K562 (cell line): ENCODE results near the gene NFKBIB. TPM values are rescaled to one million over a fixed set of nuclear protein-coding genes. Genes with fewer than 3 reads are reported as not detected.

Experiments used
- CAMTA2 ChIP-seq: fragments of 250-450 bp; sonication (Bioruptor Pico); conservative IDR thresholded peaks from 2 replicates; pipeline ENCODE4 v1.5.1; 2022
- JUN ChIP-seq, 2 experiments: sonication (generic) in 1 of 2; formaldehyde crosslinking in 1 of 2; IDR thresholded peaks; 2 replicates each; pipeline versions ENCODE4 v1.6.1 to v1.8.0; 2012 to 2022; ENCODE audit warnings: borderline replicate concordance in 2 of 2, mild to moderate bottlenecking in 2 of 2, improper control_type of control experiment in 1 of 2, low read depth in 1 of 2, low read length in 1 of 2, missing genetic modification reagents in 1 of 2
- MAZ ChIP-seq, 2 experiments: fragments of 450-650 bp in 1 of 2; sonication (generic) in 1 of 2; formaldehyde crosslinking; IDR thresholded peaks in 1 of 2; conservative IDR thresholded peaks in 1 of 2; 2 replicates each; pipeline versions ENCODE4 v1.4.0 to v1.5.0; 2020; ENCODE audit warnings: mild to moderate bottlenecking in 1 of 2, missing genetic modification reagents in 1 of 2
- NCOA4 ChIP-seq: fragments of 450-650 bp; IDR thresholded peaks from 2 replicates; pipeline ENCODE4 v1.6.1; 2018; ENCODE audit warnings: mild to moderate bottlenecking; ENCODE audit not compliant: partially characterized antibody
- NFIC ChIP-seq: fragments of 450-650 bp; IDR thresholded peaks from 2 replicates; pipeline ENCODE4 v1.6.1; 2017; ENCODE audit warnings: mild to moderate bottlenecking, inconsistent platforms
- RBBP5 ChIP-seq: fragments of 200-600 bp; sonication (generic); IDR thresholded peaks from 2 replicates; pipeline ENCODE4 v1.6.1; 2012; ENCODE audit warnings: borderline replicate concordance, mild to moderate bottlenecking, low read length, control low read depth, inconsistent platforms; ENCODE audit not compliant: insufficient read depth, poor library complexity, severe bottlenecking
- SAP30 ChIP-seq: fragments of 200-600 bp; sonication (generic); IDR thresholded peaks from 2 replicates; pipeline ENCODE4 v1.6.1; 2012; ENCODE audit warnings: borderline replicate concordance, low read depth, mild to moderate bottlenecking, moderate library complexity, low read length, control low read depth, inconsistent platforms; ENCODE audit not compliant: insufficient read depth, poor library complexity, severe bottlenecking
- TAF1 ChIP-seq: IDR thresholded peaks from 2 replicates; pipeline ENCODE4 v1.6.1; 2011; ENCODE audit warnings: mild to moderate bottlenecking, low read length, moderate library complexity; ENCODE audit not compliant: insufficient read depth, control insufficient read depth, severe bottlenecking; ENCODE audit errors: extremely low read depth
- ZFPM2 ChIP-seq: fragments of 250-450 bp; sonication (Bioruptor Pico); IDR thresholded peaks from 2 replicates; pipeline ENCODE4 v1.5.1; 2022; ENCODE audit warnings: mild to moderate bottlenecking
- ZNF263 ChIP-seq: sonication (generic); formaldehyde crosslinking; IDR thresholded peaks from 2 replicates; pipeline ENCODE4 v1.8.0; 2022; ENCODE audit warnings: mild to moderate bottlenecking, missing genetic modification reagents, borderline replicate concordance
- polyA plus RNA-seq, 8 experiments: library from polyadenylated mRNA; depleted of rRNA in 4 of 8; stranded (reverse) in 5 of 8; unstranded in 3 of 8; fragments of >200 nt; fragmentation: Nextera tagmentation in 2 of 8; fragmentation: Illumina TruSeq in 1 of 8; extraction: Ambion mirVana in 2 of 8; extraction: Trizol in 1 of 8; gene quantifications; 2 replicates each; pipeline versions ENCODE4 v1.2.1 to v1.2.3, GENCODE V29; 2011 to 2014; ENCODE audit warnings: inconsistent platforms in 1 of 8, missing spikeins in 1 of 8
- total RNA-seq, 7 experiments: library from RNA; depleted of rRNA in 6 of 7; stranded (reverse); fragments of >200 nt in 6 of 7; fragmentation: Illumina TruSeq in 2 of 7; extraction: Trizol in 2 of 7; gene quantifications; 2 replicates each; pipeline versions ENCODE4 v1.2.1 to v1.2.3, GENCODE V29; 2011 to 2021; ENCODE audit warnings: low replicate concordance in 1 of 7
- TF ChIP-seq, protein P1 (sequence below): fragments of 250-450 bp; sonication (Bioruptor Pico); IDR thresholded peaks from 2 replicates; pipeline ENCODE4 v1.4.0; 2020; ENCODE audit warnings: mild to moderate bottlenecking
- TF ChIP-seq, protein P2 (sequence below): fragments of 450-650 bp; IDR thresholded peaks from 2 replicates; pipeline ENCODE4 v1.6.1; 2018; ENCODE audit not compliant: partially characterized antibody
- TF ChIP-seq, protein P3 (sequence below), 2 experiments: fragments of 450-650 bp; conservative IDR thresholded peaks; 2 replicates each; pipeline ENCODE4 v1.6.1; 2017; ENCODE audit warnings: mild to moderate bottlenecking in 2 of 2, moderate library complexity in 2 of 2
- TF ChIP-seq, protein P4 (sequence below): fragments of 450-650 bp; IDR thresholded peaks from 2 replicates; pipeline ENCODE4 v1.6.1; 2014; ENCODE audit warnings: low read depth, mild to moderate bottlenecking, moderate library complexity, borderline replicate concordance

The NFKBIB gene
- total and polyA plus RNA-seq, 9 of the 15 experiments (the other 6 are each of a cell fraction or from before 2014, with no cell fraction given), result 1.5 to 44.9 (median 10.4) TPM

DNA sequence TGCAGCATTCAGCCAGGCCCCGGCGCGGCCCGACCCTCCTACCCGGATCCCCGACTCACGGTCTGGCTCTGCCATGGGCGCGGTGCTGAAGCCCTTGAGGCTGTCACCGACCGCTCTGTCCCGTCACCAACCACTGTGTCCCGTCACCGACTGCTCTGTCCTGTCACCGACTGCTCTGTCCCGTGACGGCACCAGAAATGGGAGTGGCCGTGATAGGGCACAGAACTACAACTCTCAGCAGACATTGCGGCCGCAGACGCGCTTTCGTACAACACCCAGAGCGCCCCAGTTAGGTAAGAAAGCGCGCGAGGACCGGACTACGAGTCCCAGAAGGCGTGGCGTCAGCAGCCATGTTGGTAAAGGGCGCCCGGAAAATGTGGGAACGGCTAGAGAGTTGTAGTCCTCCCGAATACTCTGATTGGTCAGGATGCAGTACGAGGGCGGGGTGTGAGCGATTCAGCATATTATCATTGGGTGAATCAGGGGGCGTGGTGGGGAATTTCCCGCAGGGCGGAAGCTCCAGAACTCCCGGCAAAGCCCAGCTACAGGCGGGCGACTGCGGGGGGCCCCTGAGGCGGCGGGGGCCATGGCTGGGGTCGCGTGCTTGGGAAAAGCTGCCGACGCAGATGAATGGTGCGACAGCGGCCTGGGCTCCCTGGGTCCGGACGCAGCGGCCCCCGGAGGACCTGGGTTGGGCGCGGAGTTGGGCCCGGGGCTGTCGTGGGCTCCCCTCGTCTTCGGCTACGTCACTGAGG, at the start of gene NFKBIB, which contains the start of gene SIRT2 (continued):
- TF ChIP-seq SAP30, result peak; percentile 92
- TF ChIP-seq, protein P1, sequence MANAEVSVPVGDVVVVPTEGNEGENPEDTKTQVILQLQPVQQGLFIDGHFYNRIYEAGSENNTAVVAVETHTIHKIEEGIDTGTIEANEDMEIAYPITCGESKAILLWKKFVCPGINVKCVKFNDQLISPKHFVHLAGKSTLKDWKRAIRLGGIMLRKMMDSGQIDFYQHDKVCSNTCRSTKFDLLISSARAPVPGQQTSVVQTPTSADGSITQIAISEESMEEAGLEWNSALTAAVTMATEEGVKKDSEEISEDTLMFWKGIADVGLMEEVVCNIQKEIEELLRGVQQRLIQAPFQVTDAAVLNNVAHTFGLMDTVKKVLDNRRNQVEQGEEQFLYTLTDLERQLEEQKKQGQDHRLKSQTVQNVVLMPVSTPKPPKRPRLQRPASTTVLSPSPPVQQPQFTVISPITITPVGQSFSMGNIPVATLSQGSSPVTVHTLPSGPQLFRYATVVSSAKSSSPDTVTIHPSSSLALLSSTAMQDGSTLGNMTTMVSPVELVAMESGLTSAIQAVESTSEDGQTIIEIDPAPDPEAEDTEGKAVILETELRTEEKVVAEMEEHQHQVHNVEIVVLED (CRISPR knock-in tag), result peak; percentile 93
- peak; percentile 83; the same call in 1 of the 2 replicates for TF ChIP-seq ZNF263 (CRISPR knock-in tag)
- TF ChIP-seq NCOA4, result no peak
- TF ChIP-seq, protein P2, sequence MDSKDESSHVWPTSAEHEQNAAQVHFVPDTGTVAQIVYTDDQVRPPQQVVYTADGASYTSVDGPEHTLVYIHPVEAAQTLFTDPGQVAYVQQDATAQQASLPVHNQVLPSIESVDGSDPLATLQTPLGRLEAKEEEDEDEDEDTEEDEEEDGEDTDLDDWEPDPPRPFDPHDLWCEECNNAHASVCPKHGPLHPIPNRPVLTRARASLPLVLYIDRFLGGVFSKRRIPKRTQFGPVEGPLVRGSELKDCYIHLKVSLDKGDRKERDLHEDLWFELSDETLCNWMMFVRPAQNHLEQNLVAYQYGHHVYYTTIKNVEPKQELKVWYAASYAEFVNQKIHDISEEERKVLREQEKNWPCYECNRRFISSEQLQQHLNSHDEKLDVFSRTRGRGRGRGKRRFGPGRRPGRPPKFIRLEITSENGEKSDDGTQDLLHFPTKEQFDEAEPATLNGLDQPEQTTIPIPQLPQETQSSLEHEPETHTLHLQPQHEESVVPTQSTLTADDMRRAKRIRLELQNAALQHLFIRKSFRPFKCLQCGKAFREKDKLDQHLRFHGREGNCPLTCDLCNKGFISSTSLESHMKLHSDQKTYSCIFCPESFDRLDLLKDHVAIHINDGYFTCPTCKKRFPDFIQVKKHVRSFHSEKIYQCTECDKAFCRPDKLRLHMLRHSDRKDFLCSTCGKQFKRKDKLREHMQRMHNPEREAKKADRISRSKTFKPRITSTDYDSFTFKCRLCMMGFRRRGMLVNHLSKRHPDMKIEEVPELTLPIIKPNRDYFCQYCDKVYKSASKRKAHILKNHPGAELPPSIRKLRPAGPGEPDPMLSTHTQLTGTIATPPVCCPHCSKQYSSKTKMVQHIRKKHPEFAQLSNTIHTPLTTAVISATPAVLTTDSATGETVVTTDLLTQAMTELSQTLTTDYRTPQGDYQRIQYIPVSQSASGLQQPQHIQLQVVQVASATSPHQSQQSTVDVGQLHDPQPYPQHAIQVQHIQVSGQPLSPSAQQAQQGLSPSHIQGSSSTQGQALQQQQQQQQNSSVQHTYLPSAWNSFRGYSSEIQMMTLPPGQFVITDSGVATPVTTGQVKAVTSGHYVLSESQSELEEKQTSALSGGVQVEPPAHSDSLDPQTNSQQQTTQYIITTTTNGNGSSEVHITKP, result peak; percentile 92
- TF ChIP-seq ZFPM2 (CRISPR knock-in tag), result 0 out of 2 replicates have a peak, but pooled peaks have one; percentile 25
- peak; percentile 50 to 55; a peak in 3 of 4 replicates for TF ChIP-seq MAZ (CRISPR knock-in tag; conservative IDR thresholded peaks at IDR 0.05 in 1 of 2, IDR thresholded peaks at IDR 0.05 in 1 of 2)
- TF ChIP-seq, protein P3, sequence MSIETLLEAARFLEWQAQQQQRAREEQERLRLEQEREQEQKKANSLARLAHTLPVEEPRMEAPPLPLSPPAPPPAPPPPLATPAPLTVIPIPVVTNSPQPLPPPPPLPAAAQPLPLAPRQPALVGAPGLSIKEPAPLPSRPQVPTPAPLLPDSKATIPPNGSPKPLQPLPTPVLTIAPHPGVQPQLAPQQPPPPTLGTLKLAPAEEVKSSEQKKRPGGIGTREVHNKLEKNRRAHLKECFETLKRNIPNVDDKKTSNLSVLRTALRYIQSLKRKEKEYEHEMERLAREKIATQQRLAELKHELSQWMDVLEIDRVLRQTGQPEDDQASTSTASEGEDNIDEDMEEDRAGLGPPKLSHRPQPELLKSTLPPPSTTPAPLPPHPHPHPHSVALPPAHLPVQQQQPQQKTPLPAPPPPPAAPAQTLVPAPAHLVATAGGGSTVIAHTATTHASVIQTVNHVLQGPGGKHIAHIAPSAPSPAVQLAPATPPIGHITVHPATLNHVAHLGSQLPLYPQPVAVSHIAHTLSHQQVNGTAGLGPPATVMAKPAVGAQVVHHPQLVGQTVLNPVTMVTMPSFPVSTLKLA (conservative IDR thresholded peaks at IDR 0.05), result peak; percentile 94 to 97
- TF ChIP-seq TAF1, result peak; percentile 42
- TF ChIP-seq RBBP5, result peak; percentile 85
- TF ChIP-seq CAMTA2 (CRISPR knock-in tag), result no peak
- TF ChIP-seq, protein P4, sequence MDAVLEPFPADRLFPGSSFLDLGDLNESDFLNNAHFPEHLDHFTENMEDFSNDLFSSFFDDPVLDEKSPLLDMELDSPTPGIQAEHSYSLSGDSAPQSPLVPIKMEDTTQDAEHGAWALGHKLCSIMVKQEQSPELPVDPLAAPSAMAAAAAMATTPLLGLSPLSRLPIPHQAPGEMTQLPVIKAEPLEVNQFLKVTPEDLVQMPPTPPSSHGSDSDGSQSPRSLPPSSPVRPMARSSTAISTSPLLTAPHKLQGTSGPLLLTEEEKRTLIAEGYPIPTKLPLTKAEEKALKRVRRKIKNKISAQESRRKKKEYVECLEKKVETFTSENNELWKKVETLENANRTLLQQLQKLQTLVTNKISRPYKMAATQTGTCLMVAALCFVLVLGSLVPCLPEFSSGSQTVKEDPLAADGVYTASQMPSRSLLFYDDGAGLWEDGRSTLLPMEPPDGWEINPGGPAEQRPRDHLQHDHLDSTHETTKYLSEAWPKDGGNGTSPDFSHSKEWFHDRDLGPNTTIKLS, result peak; percentile 96
- peak; percentile 30 for TF ChIP-seq NFIC
- peak; percentile 73; the same call in 1 of the 2 replicates for TF ChIP-seq JUN (IDR thresholded peaks at IDR 0.05; ENCODE audit: borderline replicate concordance, low read depth, low read length)
- TF ChIP-seq JUN (CRISPR knock-in tag; IDR thresholded peaks at IDR 0.05; ENCODE audit: borderline replicate concordance), result no peak
